KOPT-K1 (cell line): ENCODE measurements around the gene GPC6.

Experiments
- H3K27ac ChIP-seq: fragments of 200-600 bp; sonication (generic); 2 replicates; pipeline ENCODE4 v1.5.1; 2016; ENCODE audit warnings: antibody characterized with exemption, mild to moderate bottlenecking, low read depth, low read length; ENCODE audit not compliant: poor library complexity, severe bottlenecking
- H3K36me3 ChIP-seq: fragments of 200-600 bp; sonication (generic); 2 replicates; pipeline ENCODE4 v1.5.1; 2017; ENCODE audit warnings: antibody characterized with exemption, mild to moderate bottlenecking, low read length, moderate library complexity; ENCODE audit not compliant: insufficient read depth
- H3K9me3 ChIP-seq: fragments of 200-600 bp; sonication (generic); 2 replicates; pipeline ENCODE4 v1.5.1; 2017; ENCODE audit warnings: antibody characterized with exemption, low read length, mild to moderate bottlenecking; ENCODE audit not compliant: insufficient read depth, poor library complexity, severe bottlenecking

Gene GPC6

GRCh38 chr13:93708308-93709075 is 481.9 kb downstream of the GPC6 start:
- Histone ChIP-seq H3K36me3 (no peaks in the 10 kb centered on the region), H3K27ac (no peak overlapping the region), H3K9me3 (no peaks in the 10 kb centered on the region)

DNA sequence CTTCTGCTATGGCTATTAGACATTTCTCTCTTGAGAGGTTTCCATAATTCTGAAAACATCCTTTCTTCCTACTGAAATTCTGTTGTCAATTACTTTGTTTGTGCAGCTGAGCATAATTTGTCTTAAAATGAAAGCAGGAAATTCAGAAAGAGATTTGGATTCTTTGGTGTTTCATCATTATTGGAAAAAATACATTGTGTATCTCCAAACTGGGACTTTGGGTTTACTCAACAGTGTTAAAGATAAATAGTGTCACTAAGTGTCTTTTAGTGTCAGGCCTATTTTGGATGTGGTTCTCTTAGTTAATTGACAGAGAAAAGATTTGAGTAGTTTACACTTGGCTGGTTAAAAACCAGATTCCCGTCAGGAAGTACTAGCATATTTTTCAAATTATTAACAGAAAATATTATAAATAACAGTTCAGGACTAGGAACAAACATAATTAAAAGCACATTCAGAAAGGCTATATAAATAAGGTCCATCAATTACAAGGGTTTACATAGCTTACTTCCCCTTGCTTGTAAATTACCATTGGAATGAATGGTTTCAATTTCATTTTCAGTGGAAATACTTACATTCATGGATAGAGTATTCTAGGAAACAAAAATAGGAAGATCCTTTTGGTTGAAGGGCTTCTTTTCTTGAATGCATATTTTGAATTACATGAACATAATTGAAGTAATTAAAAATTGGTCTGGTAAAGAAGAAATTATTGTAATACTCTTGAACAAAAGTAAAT is 483.1 kb downstream of the GPC6 start:
- Histone ChIP-seq H3K9me3 (no peaks in the 10 kb centered on the region), H3K27ac (no peak overlapping the region), H3K36me3 (no peaks in the 10 kb centered on the region)

DNA sequence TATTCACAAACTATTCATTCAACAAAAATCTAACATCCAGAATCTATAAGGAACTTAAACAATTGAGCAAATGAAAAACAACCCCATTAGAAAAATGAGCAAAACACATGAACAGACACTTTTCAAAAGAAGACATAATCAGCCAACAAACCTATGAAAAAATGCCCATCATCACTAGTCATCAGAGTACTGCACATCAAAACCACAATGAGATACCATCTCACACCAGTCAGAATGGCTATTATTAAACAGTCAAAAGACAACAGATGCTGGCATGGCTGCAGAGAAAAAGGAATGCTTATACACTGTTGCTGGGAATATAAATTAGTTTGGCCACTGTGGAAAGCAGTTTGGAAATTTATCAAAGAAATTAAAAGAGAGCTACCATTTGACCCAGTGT is 487.6 kb downstream of the GPC6 start:
- Histone ChIP-seq H3K36me3 (no peaks in the 10 kb centered on the region), H3K9me3 (no peaks in the 10 kb centered on the region), H3K27ac (no peak overlapping the region)

DNA sequence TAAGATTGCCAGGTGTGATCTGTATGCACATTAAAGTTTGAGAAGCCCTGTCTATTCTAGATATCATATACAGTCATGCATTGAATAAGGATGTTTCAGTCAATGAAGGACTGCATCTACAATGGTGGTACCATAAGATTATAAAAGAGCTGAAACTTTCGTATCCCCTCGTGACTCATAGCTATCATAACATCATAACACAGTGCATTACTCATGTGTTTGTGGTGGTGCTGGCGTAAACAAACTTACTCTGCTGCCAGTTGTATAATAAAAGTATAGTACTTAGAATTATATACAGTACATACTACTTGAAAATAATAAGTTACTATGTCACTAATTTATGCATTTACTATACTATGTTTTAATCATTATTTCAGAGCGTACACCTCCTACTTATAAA is 489.3 kb downstream of the GPC6 start:
- no peaks in the 10 kb centered on the region for H3K9me3 ChIP-seq
- H3K36me3 ChIP-seq: no peaks in the 10 kb centered on the region
- no peak overlapping the region for H3K27ac ChIP-seq

- Histone ChIP-seq H3K27ac (no peak overlapping the region), H3K9me3 (no peaks in the 10 kb centered on the region), H3K36me3 (no peaks in the 10 kb centered on the region)
Measured at GRCh38 chr13:93716623-93717022, 490.0 kb downstream of the GPC6 start.

- Histone ChIP-seq H3K36me3 (no peaks in the 10 kb centered on the region), H3K9me3 (no peaks in the 10 kb centered on the region), H3K27ac (no peak overlapping the region)
Measured at GRCh38 chr13:93721483-93721882, 494.9 kb downstream of the GPC6 start.

DNA sequence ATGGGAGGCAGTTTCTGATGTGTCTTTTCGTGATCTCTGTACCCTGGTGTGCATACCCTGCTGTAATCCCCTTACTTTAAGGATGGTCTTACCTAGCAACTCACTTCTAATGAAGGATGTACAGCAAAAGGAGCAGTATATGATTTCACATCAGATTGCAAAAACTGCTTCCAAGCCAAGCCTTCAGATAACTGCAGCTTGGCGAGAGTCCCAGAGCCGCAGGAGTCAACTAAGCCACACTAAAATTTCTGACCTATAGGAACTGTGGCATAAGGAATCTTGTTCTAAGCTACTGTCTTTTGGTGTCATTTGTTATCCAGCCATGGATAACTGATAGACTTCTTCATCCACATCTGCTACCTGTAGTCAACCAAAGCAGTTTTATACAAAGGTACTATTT is 496.7 kb downstream of the GPC6 start:
- Histone ChIP-seq H3K27ac (no peak overlapping the region), H3K9me3 (no peaks in the 10 kb centered on the region), H3K36me3 (no peaks in the 10 kb centered on the region)

DNA sequence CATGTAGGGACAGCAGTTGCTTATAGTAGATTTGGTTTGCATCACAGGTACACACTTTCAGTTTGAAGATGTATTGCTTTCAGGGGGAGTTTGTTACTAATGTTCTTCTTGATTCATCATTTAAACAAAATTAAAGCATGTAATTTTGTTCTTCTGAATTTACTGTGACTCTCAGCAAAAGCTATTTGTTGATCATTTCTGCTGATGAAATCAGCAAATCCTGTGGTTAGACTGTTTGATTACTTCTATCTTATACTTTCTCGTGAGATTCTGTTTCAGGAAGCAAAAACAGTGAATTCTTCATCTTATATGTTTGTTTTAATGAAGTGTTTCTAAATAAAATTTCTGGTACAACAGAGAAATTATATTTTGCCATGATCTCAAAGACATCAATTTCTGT is 497.6 kb downstream of the GPC6 start:
- Histone ChIP-seq H3K36me3 (no peaks in the 10 kb centered on the region), H3K9me3 (no peaks in the 10 kb centered on the region), H3K27ac (no peak overlapping the region)

GRCh38 chr13:93726173-93726957 is 499.8 kb downstream of the GPC6 start:
- no peaks in the 10 kb centered on the region for H3K9me3 ChIP-seq
- H3K27ac ChIP-seq: no peak overlapping the region
- no peaks in the 10 kb centered on the region for H3K36me3 ChIP-seq

GRCh38 chr13:93727211-93728141 is 500.9 kb downstream of the GPC6 start:
- H3K9me3 ChIP-seq: no peaks in the 10 kb centered on the region
- no peaks in the 10 kb centered on the region for H3K36me3 ChIP-seq
- H3K27ac ChIP-seq: no peak overlapping the region

DNA sequence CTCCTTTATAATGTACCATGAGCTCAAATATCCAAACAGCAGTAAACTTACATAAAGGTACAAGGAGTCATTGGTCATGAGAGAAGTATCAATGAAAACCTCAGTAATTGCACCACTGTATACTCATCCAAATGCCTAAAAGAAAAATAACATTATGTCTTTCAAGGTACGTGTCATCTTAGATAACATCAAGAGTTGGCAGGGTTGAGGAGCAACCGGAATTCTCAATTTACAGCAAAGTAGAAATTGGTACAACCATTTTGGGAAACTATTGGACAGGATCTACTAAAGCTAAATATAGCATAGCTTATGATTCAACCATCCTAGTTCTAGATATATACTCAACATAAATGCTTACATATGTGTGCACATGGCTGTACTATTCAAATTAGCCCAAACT is 502.8 kb downstream of the GPC6 start:
- Histone ChIP-seq H3K9me3 (no peaks in the 10 kb centered on the region), H3K36me3 (no peaks in the 10 kb centered on the region), H3K27ac (no peak overlapping the region)

GRCh38 chr13:93730780-93731179 is 504.2 kb downstream of the GPC6 start:
- no peak overlapping the region for H3K27ac ChIP-seq
- no peaks in the 10 kb centered on the region for H3K36me3 ChIP-seq
- no peaks in the 10 kb centered on the region for H3K9me3 ChIP-seq

- no peaks in the 10 kb centered on the region for H3K9me3 ChIP-seq
- H3K36me3 ChIP-seq: no peaks in the 10 kb centered on the region
- H3K27ac ChIP-seq: no peak overlapping the region
Measured at GRCh38 chr13:93732186-93732585, 505.6 kb downstream of the GPC6 start.

GRCh38 chr13:93736081-93736480 is 509.5 kb downstream of the GPC6 start:
- no peak overlapping the region for H3K27ac ChIP-seq

More at GRCh38 chr13:93736081-93736480, 509.5 kb downstream of the GPC6 start:
- no peaks in the 10 kb centered on the region for H3K9me3 ChIP-seq
- H3K36me3 ChIP-seq: no peaks in the 10 kb centered on the region
